ENCODE results near the gene TRIM59. TPM values are rescaled to one million over a fixed set of nuclear protein-coding genes. Genes with fewer than 3 reads are reported as not detected.
A peak's percentile ranks its signal among the peaks of the same experiment; 100 is the strongest.

TRIM59 gene
- total RNA-seq, 1 donor from 2014 or later: 33.0 TPM

GRCh38 chr3:160437083-160437455 is 12.5 kb downstream of the TRIM59 start:
- no peak overlapping the region for H3K4me3 ChIP-seq (ENCODE audit: low read depth, low read length)
- no peak for TF ChIP-seq CTCF (conservative IDR thresholded peaks at IDR 0.05; ENCODE audit: low read depth, low read length)
- no peak for DNase-seq (ENCODE audit: low read depth)

- no peak overlapping the region for H3K4me3 ChIP-seq (ENCODE audit: low read depth, low read length)
- TF ChIP-seq CTCF (conservative IDR thresholded peaks at IDR 0.05; ENCODE audit: low read depth, low read length): no peak
- no peak for DNase-seq (ENCODE audit: low read depth)
These were observed 13.8 kb downstream of the TRIM59 start for GRCh38 chr3:160435747-160436146.

GRCh38 chr3:160435095-160435494 is 14.5 kb downstream of the TRIM59 start:
- no peak for DNase-seq (ENCODE audit: low read depth)
- H3K4me3 ChIP-seq (ENCODE audit: low read depth, low read length): no peak overlapping the region
- TF ChIP-seq CTCF (conservative IDR thresholded peaks at IDR 0.05; ENCODE audit: low read depth, low read length): no peak

GRCh38 chr3:160434071-160434470 is 15.5 kb downstream of the TRIM59 start:
- no peak for TF ChIP-seq CTCF (conservative IDR thresholded peaks at IDR 0.05; ENCODE audit: low read depth, low read length)
- no peak for DNase-seq (ENCODE audit: low read depth)
- no peak overlapping the region for H3K4me3 ChIP-seq (ENCODE audit: low read depth, low read length)

- DNase-seq (ENCODE audit: low read depth): no peak
- no peak overlapping the region for H3K4me3 ChIP-seq (ENCODE audit: low read depth, low read length)
- no peak for TF ChIP-seq CTCF (conservative IDR thresholded peaks at IDR 0.05; ENCODE audit: low read depth, low read length)
These were observed 21.7 kb downstream of the TRIM59 start for GRCh38 chr3:160427832-160428424.

- H3K4me3 ChIP-seq (ENCODE audit: low read depth, low read length): no peak overlapping the region
- TF ChIP-seq CTCF (conservative IDR thresholded peaks at IDR 0.05; ENCODE audit: low read depth, low read length): no peak
- DNase-seq (ENCODE audit: low read depth): no peak
These were observed 32.3 kb downstream of the TRIM59 start for GRCh38 chr3:160417311-160417710.

- TF ChIP-seq CTCF (conservative IDR thresholded peaks at IDR 0.05; ENCODE audit: low read depth, low read length): peak; percentile 94
- no peak for DNase-seq (ENCODE audit: low read depth)
These were observed 35.9 kb downstream of the TRIM59 start for GRCh38 chr3:160413613-160414248.

More at GRCh38 chr3:160413613-160414248, 35.9 kb downstream of the TRIM59 start:
- H3K4me3 ChIP-seq (ENCODE audit: low read depth, low read length): no peak overlapping the region
